ENCODE measurements around the gene MAN1C1.

- TF ChIP-seq CTCF (IDR thresholded peaks at IDR 0.05) (no peak), EZH2 (IDR thresholded peaks at IDR 0.05; ENCODE audit: borderline replicate concordance, insufficient read depth, low read depth, low read length, poor library complexity, severe bottlenecking) (no peak)
These were observed 122.8 kb downstream of the MAN1C1 start for GRCh38 chr1:25739341-25739740.
